ENCODE results near the gene CPEB4.

CPEB4 gene

DNA sequence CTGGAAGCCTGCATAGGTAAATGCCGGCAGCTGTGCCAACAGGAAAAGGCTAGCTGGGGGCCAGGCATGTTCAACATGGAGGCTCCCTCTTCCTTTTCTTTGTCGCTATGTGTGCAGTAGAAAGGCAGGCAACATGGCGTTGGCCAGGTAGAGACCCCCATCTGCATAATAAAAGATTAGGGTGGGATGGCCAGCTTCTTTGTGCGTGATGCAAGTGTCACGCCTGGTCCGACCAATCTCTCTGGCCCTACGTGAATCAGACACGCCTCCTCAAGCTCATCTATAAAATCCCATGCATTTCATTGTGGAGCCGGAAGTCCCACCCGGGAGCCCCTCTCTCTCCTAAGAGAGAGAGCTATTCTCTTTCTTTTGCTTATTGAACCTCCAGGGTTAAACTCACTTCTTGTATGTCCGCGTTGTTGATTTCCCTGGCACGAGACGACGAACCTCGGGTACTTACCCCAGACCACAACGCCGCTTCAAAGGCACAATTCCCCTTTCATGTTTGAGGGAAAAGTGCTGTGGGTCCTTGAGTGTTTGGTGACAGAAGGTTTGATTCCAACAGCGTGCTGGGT lies 75.8 kb downstream of the CPEB4 start:
- 0 out of 2 replicates have a peak overlapping the region, but pooled peaks have one; percentile 31 for H3K27ac ChIP-seq

DNA sequence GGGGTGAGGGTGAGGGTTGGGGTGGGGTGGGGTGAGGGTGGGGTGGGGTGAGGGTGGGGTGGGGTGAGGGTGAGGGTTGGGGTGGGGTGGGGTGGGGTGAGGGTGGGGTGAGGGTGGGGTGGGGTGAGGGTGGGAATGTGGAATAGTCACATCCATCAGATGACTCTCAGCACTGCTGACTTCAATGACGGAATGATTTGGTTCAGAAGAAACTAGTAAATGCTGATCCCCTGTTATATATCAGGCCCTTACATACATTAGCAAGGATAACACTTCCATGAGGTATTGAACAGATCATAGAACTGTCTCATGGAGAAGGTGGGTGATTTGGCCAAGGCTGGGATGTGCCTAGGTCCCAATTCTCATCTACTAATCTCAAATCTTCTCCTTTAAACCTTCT lies 76.4 kb downstream of the CPEB4 start:
- TF ChIP-seq, protein P1, sequence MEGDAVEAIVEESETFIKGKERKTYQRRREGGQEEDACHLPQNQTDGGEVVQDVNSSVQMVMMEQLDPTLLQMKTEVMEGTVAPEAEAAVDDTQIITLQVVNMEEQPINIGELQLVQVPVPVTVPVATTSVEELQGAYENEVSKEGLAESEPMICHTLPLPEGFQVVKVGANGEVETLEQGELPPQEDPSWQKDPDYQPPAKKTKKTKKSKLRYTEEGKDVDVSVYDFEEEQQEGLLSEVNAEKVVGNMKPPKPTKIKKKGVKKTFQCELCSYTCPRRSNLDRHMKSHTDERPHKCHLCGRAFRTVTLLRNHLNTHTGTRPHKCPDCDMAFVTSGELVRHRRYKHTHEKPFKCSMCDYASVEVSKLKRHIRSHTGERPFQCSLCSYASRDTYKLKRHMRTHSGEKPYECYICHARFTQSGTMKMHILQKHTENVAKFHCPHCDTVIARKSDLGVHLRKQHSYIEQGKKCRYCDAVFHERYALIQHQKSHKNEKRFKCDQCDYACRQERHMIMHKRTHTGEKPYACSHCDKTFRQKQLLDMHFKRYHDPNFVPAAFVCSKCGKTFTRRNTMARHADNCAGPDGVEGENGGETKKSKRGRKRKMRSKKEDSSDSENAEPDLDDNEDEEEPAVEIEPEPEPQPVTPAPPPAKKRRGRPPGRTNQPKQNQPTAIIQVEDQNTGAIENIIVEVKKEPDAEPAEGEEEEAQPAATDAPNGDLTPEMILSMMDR (IDR thresholded peaks at IDR 0.05), result no peak
- no peak for TF ChIP-seq ZFX (IDR thresholded peaks at IDR 0.05; ENCODE audit: borderline replicate concordance)

More for the DNA sequence above, 75.8 kb downstream of the CPEB4 start:
- TF ChIP-seq, protein P1 (IDR thresholded peaks at IDR 0.05), result no peak
- no peak for TF ChIP-seq ZFX (IDR thresholded peaks at IDR 0.05; ENCODE audit: borderline replicate concordance)

DNA sequence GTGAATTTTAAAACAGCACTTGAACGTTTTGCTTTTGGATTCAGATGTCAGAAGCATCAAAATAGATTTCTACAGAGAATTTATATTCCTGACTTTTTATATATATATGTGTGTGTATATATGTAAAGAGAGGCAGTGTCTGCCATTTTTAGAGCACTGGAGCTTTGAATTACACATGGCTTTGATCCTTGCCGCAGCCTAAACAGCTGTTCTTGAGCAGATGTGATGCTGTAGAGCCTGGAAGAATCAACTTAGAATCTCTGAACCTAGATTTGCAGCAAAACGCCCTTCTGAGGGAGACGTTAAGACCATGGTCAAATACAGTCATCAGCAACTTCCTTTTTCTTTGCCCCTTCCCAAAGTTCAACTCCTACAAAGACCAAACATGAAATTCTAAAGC lies 79.1 kb downstream of the CPEB4 start:
- H3K27ac ChIP-seq, result no peak overlapping the region
- TF ChIP-seq, protein P1 (IDR thresholded peaks at IDR 0.05), result no peak
- no peak for TF ChIP-seq ZFX (IDR thresholded peaks at IDR 0.05; ENCODE audit: borderline replicate concordance)

More for the DNA sequence above, 76.4 kb downstream of the CPEB4 start:
- H3K27ac ChIP-seq, result no peak overlapping the region

DNA sequence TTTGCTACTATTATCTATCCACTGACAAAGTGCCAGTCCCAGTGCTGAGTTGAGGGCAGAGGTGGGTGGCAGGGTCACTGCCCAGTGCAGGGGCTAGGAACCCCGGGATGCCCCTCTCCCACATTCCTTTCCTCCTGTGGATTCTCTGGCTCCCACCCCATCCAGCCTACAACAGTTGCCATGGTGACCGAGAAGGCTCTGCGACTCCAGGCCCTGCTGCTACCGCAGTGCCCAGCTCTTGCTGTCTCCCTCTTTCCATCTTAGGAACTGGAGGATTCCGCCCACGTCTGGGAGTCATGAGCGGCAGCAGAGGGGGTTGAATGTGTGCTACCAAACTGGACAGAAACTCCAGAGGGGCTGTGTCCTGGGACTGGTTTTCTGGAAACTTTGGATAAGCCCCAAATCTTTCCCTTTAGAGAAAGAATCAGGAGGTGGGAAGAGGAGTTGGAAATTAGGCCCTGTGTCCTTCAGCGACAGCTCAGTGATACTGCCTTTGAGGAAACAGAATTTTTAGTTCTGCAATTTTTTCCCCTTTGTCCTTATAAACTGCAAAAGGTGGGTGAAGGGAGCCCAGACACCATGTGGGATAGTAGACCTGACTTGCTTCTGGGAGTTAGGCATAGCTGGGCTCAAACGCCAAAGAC lies 80.1 kb downstream of the CPEB4 start:
- TF ChIP-seq, protein P1 (IDR thresholded peaks at IDR 0.05), result no peak
- no peak for TF ChIP-seq ZFX (IDR thresholded peaks at IDR 0.05; ENCODE audit: borderline replicate concordance)
- H3K27ac ChIP-seq, result no peak overlapping the region

DNA sequence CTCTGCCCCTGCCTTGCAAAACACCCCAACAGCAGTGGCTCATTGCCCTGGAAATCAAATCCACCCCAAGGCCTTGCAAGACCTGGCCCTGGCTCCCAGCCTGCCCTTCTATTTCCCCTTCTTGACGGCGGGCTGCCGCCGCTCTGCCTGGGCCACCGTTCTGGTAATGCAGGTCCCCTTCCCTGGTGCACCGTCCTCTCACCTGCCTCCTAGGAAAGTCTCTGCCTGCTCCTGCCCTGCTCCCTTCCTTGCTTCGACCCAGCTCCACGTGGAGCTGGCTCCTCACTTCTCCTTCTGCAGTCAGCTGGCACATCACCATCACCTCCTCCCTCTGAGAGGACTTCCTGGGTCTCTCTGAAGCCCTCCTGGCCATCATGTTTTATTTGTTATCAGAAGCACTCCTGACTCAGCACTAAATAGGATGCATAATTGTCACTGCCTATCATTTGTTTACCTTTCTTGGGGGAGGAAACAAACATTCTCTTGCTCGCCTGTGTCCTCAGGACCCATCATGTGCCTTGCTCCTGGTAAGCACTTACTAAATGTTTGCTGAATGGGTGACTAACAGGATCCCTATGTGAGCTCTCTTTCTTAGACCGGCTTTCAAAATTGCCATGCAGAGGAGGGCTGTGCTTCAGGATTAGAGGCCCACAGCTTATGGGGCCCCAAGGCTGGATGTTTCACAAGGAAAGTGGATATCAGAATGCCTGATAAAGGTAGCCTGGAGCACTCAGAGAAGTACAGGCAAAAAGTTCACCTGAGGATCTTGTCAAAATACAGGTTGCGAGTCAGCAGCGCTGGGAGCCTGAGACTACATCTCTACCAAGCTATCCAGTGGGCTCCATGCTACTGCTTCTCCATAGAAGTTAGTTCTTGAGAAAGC lies 81.3 kb downstream of the CPEB4 start:
- no peak for TF ChIP-seq ZFX (IDR thresholded peaks at IDR 0.05; ENCODE audit: borderline replicate concordance)
- TF ChIP-seq, protein P1 (IDR thresholded peaks at IDR 0.05), result no peak
- peak overlapping the region; percentile 47 for H3K27ac ChIP-seq

DNA sequence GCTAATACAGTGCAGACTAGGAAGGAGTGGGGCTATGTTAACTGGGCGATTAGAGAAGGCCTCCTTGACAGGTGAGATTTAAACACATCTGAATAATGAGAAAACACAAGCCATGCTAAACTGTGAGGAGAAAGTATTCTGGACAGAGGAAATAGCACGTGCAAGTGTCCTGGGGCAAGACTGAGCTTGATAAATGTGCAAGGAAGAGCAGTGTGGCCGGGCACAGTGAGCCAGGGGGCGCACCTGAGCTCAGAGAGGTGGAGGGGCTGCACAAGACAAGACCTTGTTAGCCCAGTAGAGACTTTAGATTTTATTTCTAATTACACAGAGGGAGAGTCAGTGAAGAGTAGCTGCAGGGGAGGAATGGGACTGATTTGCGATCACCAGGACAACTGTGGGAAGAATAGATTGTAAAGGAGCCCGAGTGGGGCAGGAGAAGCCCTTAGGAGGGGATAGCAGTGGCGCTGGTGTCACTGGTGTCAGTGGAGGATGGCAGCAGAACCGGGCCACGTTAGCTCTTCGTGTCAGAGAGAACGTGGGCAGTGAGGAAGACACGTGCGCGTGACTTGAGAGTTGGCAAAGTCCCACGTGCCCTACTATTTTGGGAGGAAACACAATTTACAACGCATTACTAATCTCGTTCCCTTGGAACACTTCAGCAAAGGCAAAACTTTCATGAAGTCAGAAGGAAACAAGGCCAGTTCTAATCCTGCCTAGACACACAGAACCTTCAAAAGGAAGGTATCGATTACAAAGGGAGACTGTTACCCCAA lies 82.9 kb downstream of the CPEB4 start:
- no peak overlapping the region for H3K27ac ChIP-seq
- TF ChIP-seq, protein P1 (IDR thresholded peaks at IDR 0.05), result peak; percentile 27; the same call in 1 of the 2 replicates
- no peak for TF ChIP-seq ZFX (IDR thresholded peaks at IDR 0.05; ENCODE audit: borderline replicate concordance)
